Mucosa of rectum (tissue), 2 donors: ENCODE results near the gene CREBZF.
A peak's percentile ranks its signal among the peaks of the same experiment; 100 is the strongest.

Experiments
- H3K27ac ChIP-seq, 2 donors: one replicate each; pipeline ENCODE4 v1.7.0; 2013; ENCODE audit warnings: inconsistent platforms in 2 of 2, low read depth in 2 of 2, low read length in 2 of 2
- H3K27me3 ChIP-seq, 2 donors: one replicate each; pipeline ENCODE4 v1.7.0; 2013; ENCODE audit warnings: low read length in 2 of 2; ENCODE audit not compliant: control insufficient read depth in 2 of 2, insufficient read depth in 2 of 2
- H3K36me3 ChIP-seq, 2 donors: one replicate each; pipeline ENCODE4 v1.7.0; 2013; ENCODE audit warnings: low read length in 2 of 2; ENCODE audit not compliant: control insufficient read depth in 2 of 2, insufficient read depth in 2 of 2
- H3K4me1 ChIP-seq, 2 donors: one replicate each; pipeline ENCODE4 v1.7.0; 2013; ENCODE audit warnings: low read length in 2 of 2, mild to moderate bottlenecking in 1 of 2; ENCODE audit not compliant: control insufficient read depth in 2 of 2, insufficient read depth in 2 of 2
- H3K4me3 ChIP-seq, 2 donors: one replicate each; pipeline ENCODE4 v1.7.0; 2013; ENCODE audit warnings: low read length in 2 of 2
- H3K9ac ChIP-seq, 2 donors: one replicate each; pipeline ENCODE4 v1.7.0; 2013; ENCODE audit warnings: low read length in 2 of 2, low read depth in 1 of 2, mild to moderate bottlenecking in 1 of 2
- H3K9me3 ChIP-seq, 2 donors: one replicate each; pipeline ENCODE4 v1.7.0; 2013; ENCODE audit warnings: low read length in 2 of 2; ENCODE audit not compliant: control insufficient read depth in 2 of 2
- donor health status: healthy.
- donor health status: Normal muscosa, but diverticular disease.

CREBZF gene

GRCh38 chr11:85695546-85695945 lies 30.6 kb upstream of the CREBZF start:
- no peak overlapping the region for H3K27ac ChIP-seq
- no peak overlapping the region for H3K9ac ChIP-seq
- no peaks in the 10 kb centered on the region for H3K27me3 ChIP-seq
- H3K36me3 ChIP-seq: peaks cover 28 to 46% of the 10 kb centered on the region in 2 donors
- H3K9me3 ChIP-seq: no peaks in the 10 kb centered on the region
- peaks cover 0 to 3% of the 10 kb centered on the region in 2 donors for H3K4me1 ChIP-seq
- no peak overlapping the region for H3K4me3 ChIP-seq

- no peaks in the 10 kb centered on the region for H3K9me3 ChIP-seq
These were observed 29.6 kb upstream of the CREBZF start for GRCh38 chr11:85694385-85694980.

GRCh38 chr11:85685820-85686459 lies 21.0 kb upstream of the CREBZF start, which contains the start of gene CCDC89:
CCDC89 (minus strand) TSS chr11:85686195; CDS start chr11:85686130, 65 bp downstream.
- Histone ChIP-seq H3K27me3 (no peaks in the 10 kb centered on the region), H3K9ac (no peak within 1 kb of the TSS), H3K27ac (peak within 1 kb of the TSS; percentile 6 to 61), H3K36me3 (peaks cover 4 to 5% of the 10 kb centered on the region in 2 donors), H3K4me3 (peak within 1 kb of the TSS; percentile 45 to 63), H3K4me1 (no peaks in the 10 kb centered on the region), H3K9me3 (no peaks in the 10 kb centered on the region)

More at GRCh38 chr11:85694385-85694980, 29.6 kb upstream of the CREBZF start:
- Histone ChIP-seq H3K4me3 (no peak overlapping the region), H3K27me3 (no peaks in the 10 kb centered on the region), H3K4me1 (no peaks in the 10 kb centered on the region), H3K9ac (no peak overlapping the region), H3K36me3 (peaks cover 30 to 47% of the 10 kb centered on the region in 2 donors), H3K27ac (no peak overlapping the region)

GRCh38 chr11:85685125-85685819 lies 20.3 kb upstream of the CREBZF start:
- H3K9ac ChIP-seq: no peak overlapping the region

GRCh38 chr11:85682330-85683305 lies 17.7 kb upstream of the CREBZF start:
- H3K27ac ChIP-seq: no peak overlapping the region
- no peaks in the 10 kb centered on the region for H3K9me3 ChIP-seq
- H3K9ac ChIP-seq: peak overlapping the region; percentile 42 to 55
- H3K4me1 ChIP-seq: no peaks in the 10 kb centered on the region
- H3K4me3 ChIP-seq: peak overlapping the region; percentile 55 to 65
- no peaks in the 10 kb centered on the region for H3K27me3 ChIP-seq
- H3K36me3 ChIP-seq: no peaks in the 10 kb centered on the region

More at GRCh38 chr11:85685125-85685819, 20.3 kb upstream of the CREBZF start:
- H3K27me3 ChIP-seq: no peaks in the 10 kb centered on the region
- no peaks in the 10 kb centered on the region for H3K9me3 ChIP-seq
- peak overlapping the region; percentile 45 to 63 for H3K4me3 ChIP-seq
- H3K4me1 ChIP-seq: no peaks in the 10 kb centered on the region
- peaks cover 1 to 4% of the 10 kb centered on the region in 2 donors for H3K36me3 ChIP-seq
- peak overlapping the region; percentile 6 to 61 for H3K27ac ChIP-seq

- Histone ChIP-seq H3K9ac (no peak overlapping the region), H3K4me3 (no peak overlapping the region), H3K27ac (no peak overlapping the region), H3K9me3 (no peaks in the 10 kb centered on the region), H3K27me3 (no peaks in the 10 kb centered on the region), H3K4me1 (no peaks in the 10 kb centered on the region), H3K36me3 (no peaks in the 10 kb centered on the region)
These were observed 16.0 kb upstream of the CREBZF start for GRCh38 chr11:85680897-85681296.

- Histone ChIP-seq H3K9ac (no peak overlapping the region), H3K9me3 (no peaks in the 10 kb centered on the region), H3K27me3 (no peaks in the 10 kb centered on the region), H3K4me3 (no peak overlapping the region), H3K27ac (no peak overlapping the region), H3K4me1 (no peaks in the 10 kb centered on the region), H3K36me3 (no peaks in the 10 kb centered on the region)
These were observed 14.6 kb upstream of the CREBZF start for GRCh38 chr11:85679576-85679975.

- Histone ChIP-seq H3K27me3 (no peaks in the 10 kb centered on the region), H3K9me3 (no peaks in the 10 kb centered on the region), H3K4me3 (no peak overlapping the region), H3K9ac (no peak overlapping the region), H3K36me3 (no peaks in the 10 kb centered on the region), H3K4me1 (no peaks in the 10 kb centered on the region), H3K27ac (no peak overlapping the region)
These were observed 8.5 kb upstream of the CREBZF start for GRCh38 chr11:85673393-85673792.

- no peak overlapping the region for H3K9ac ChIP-seq
- H3K27me3 ChIP-seq: no peaks in the 10 kb centered on the region
- H3K4me1 ChIP-seq: no peaks in the 10 kb centered on the region
- H3K9me3 ChIP-seq: no peaks in the 10 kb centered on the region
- H3K36me3 ChIP-seq: no peaks in the 10 kb centered on the region
- H3K4me3 ChIP-seq: no peak overlapping the region
- no peak overlapping the region for H3K27ac ChIP-seq
These were observed 7.4 kb upstream of the CREBZF start for GRCh38 chr11:85672105-85672902.
